ENCODE measurements around the gene MAN1A1.

Gene MAN1A1

GRCh38 chr6:119138906-119139541 is 210.5 kb downstream of the MAN1A1 start:
- Histone ChIP-seq H3K4me3 (replicated peaks; ENCODE audit: insufficient read depth, low read length) (no peak overlapping the region), H3K27me3 (ENCODE audit: insufficient read depth, poor library complexity, severe bottlenecking) (no peaks in the 10 kb centered on the region), H3K27ac (replicated peaks) (no peak overlapping the region)
- no peak for DNase-seq (ENCODE audit: low read depth in 1 of 2, low spot score in 1 of 2)
- no peak for TF ChIP-seq GABPA (IDR thresholded peaks at IDR 0.05; ENCODE audit: low read depth)
- no peak for TF ChIP-seq REST (IDR thresholded peaks at IDR 0.05; ENCODE audit: insufficient replicate concordance, low read depth)
- no peak for TF ChIP-seq POLR2AphosphoS5 (IDR thresholded peaks at IDR 0.05; ENCODE audit: low read depth)
- no peak for TF ChIP-seq SPI1 (IDR thresholded peaks at IDR 0.05; ENCODE audit: borderline replicate concordance, low read depth)
- no peak for TF ChIP-seq CTCF (IDR thresholded peaks at IDR 0.05; ENCODE audit: insufficient read depth, low read length)

- no peak for DNase-seq (ENCODE audit: low read depth in 1 of 2, low spot score in 1 of 2)
- no peak overlapping the region for H3K27ac ChIP-seq (replicated peaks)
- no peaks in the 10 kb centered on the region for H3K27me3 ChIP-seq (ENCODE audit: insufficient read depth, poor library complexity, severe bottlenecking)
- H3K4me3 ChIP-seq (replicated peaks; ENCODE audit: insufficient read depth, low read length): no peak overlapping the region
- TF ChIP-seq GABPA (IDR thresholded peaks at IDR 0.05; ENCODE audit: low read depth): no peak
- no peak for TF ChIP-seq CTCF (IDR thresholded peaks at IDR 0.05; ENCODE audit: insufficient read depth, low read length)
- TF ChIP-seq REST (IDR thresholded peaks at IDR 0.05; ENCODE audit: insufficient replicate concordance, low read depth): no peak
- no peak for TF ChIP-seq POLR2AphosphoS5 (IDR thresholded peaks at IDR 0.05; ENCODE audit: low read depth)
- no peak for TF ChIP-seq SPI1 (IDR thresholded peaks at IDR 0.05; ENCODE audit: borderline replicate concordance, low read depth)
Observed at GRCh38 chr6:119137194-119138072, 212.1 kb downstream of the MAN1A1 start.

DNA sequence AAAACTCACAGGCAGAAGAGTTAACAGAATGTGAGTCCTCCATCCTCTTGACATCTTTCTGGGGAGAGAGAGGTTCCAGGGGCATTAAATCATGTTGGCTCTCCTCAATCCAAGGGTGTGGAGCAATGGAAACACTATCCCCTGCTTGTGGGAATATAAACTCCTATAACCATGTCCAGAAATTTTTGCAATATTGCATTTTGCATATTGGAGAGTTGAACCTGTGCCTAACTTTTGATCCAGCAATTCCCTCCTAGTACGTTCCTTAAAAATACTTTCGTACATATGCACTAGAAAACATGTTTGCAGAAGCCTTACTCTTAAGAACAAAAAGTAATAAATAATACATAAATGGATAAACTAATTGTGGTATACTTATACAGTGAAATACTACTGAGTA is 214.8 kb downstream of the MAN1A1 start:
- H3K4me3 ChIP-seq (replicated peaks; ENCODE audit: insufficient read depth, low read length): no peak overlapping the region
- TF ChIP-seq POLR2AphosphoS5 (IDR thresholded peaks at IDR 0.05; ENCODE audit: low read depth) (no peak), SPI1 (IDR thresholded peaks at IDR 0.05; ENCODE audit: borderline replicate concordance, low read depth) (no peak), CTCF (IDR thresholded peaks at IDR 0.05; ENCODE audit: insufficient read depth, low read length) (no peak)
- DNase-seq (ENCODE audit: low read depth in 1 of 2, low spot score in 1 of 2): no peak
- no peak overlapping the region for H3K27ac ChIP-seq (replicated peaks)
- H3K27me3 ChIP-seq (ENCODE audit: insufficient read depth, poor library complexity, severe bottlenecking): no peaks in the 10 kb centered on the region

Measured in HL-60 (cell line).